Liver (tissue), 9 donors: ENCODE data around the gene KIRREL3. TPM values are rescaled to one million over a fixed set of nuclear protein-coding genes. Genes with fewer than 3 reads are reported as not detected.

Experiments used
- DNase-seq: peaks from one replicate; pipeline ENCODE4 v3.0.0-alpha.2; 2017; ENCODE audit warnings: low spot score
- H3K27ac ChIP-seq, 2 donors: one replicate each; pipeline ENCODE4 v1.7.0; 2013; ENCODE audit warnings: inconsistent platforms in 2 of 2, low read length in 2 of 2, control low read depth in 1 of 2, low read depth in 1 of 2, mild to moderate bottlenecking in 1 of 2
- H3K27me3 ChIP-seq, 4 donors: one replicate each; pipeline versions ENCODE4 v1.6.1 to v1.7.0; 2013; ENCODE audit warnings: low read length in 3 of 4, inconsistent platforms in 1 of 4, mild to moderate bottlenecking in 1 of 4, moderate library complexity in 1 of 4; ENCODE audit not compliant: control insufficient read depth in 4 of 4, insufficient read depth in 4 of 4
- H3K36me3 ChIP-seq, 4 donors: one replicate each; pipeline versions ENCODE4 v1.6.1 to v1.7.0; 2013; ENCODE audit warnings: low read length in 3 of 4, mild to moderate bottlenecking in 3 of 4, low read depth in 1 of 4, moderate library complexity in 1 of 4; ENCODE audit not compliant: control insufficient read depth in 4 of 4, insufficient read depth in 3 of 4
- H3K4me1 ChIP-seq, 4 donors: one replicate each; pipeline versions ENCODE4 v1.6.1 to v1.7.0; 2013; ENCODE audit warnings: low read length in 3 of 4, mild to moderate bottlenecking in 3 of 4, moderate library complexity in 1 of 4; ENCODE audit not compliant: control insufficient read depth in 4 of 4, insufficient read depth in 4 of 4
- H3K4me3 ChIP-seq, 3 donors: one replicate each; pipeline versions ENCODE4 v1.6.1 to v1.7.0; 2013; ENCODE audit warnings: low read length in 3 of 3, control low read depth in 1 of 3, low read depth in 1 of 3, mild to moderate bottlenecking in 1 of 3
- H3K9ac ChIP-seq, 2 donors: one replicate each; pipeline ENCODE4 v1.7.0; 2013; ENCODE audit warnings: low read length in 2 of 2, mild to moderate bottlenecking in 2 of 2, moderate library complexity in 2 of 2, control low read depth in 1 of 2, low read depth in 1 of 2
- H3K9me3 ChIP-seq, 4 donors: one replicate each; pipeline versions ENCODE4 v1.6.1 to v1.7.0; 2013; ENCODE audit warnings: low read length in 3 of 4; ENCODE audit not compliant: control insufficient read depth in 4 of 4
- ATF3 ChIP-seq: IDR thresholded peaks from 2 replicates; pipeline ENCODE4 v1.6.1; 2016; ENCODE audit warnings: antibody characterized with exemption
- CTCF ChIP-seq: fragments of 150-350 bp; IDR thresholded peaks from 2 replicates; pipeline ENCODE4 v1.5.1; 2017; ENCODE audit warnings: improper control_type of control experiment, low read depth, low read length; ENCODE audit not compliant: missing input control
- EGR1 ChIP-seq, 2 donors: IDR thresholded peaks; 2 replicates each; pipeline ENCODE4 v1.6.1; 2016 to 2018; ENCODE audit warnings: antibody characterized with exemption in 2 of 2, low read depth in 2 of 2
- FOXA1 ChIP-seq: IDR thresholded peaks from 2 replicates; pipeline ENCODE4 v1.6.1; 2016; ENCODE audit warnings: antibody characterized with exemption
- FOXA2 ChIP-seq: IDR thresholded peaks from 2 replicates; pipeline ENCODE4 v1.6.1; 2016; ENCODE audit warnings: antibody characterized with exemption
- GABPA ChIP-seq, 2 donors: IDR thresholded peaks in 1 of 2; conservative IDR thresholded peaks in 1 of 2; 2 replicates each; pipeline ENCODE4 v1.6.1; 2016; ENCODE audit warnings: antibody characterized with exemption in 2 of 2, mild to moderate bottlenecking in 1 of 2, moderate library complexity in 1 of 2
- HNF4A ChIP-seq, 2 donors: conservative IDR thresholded peaks; 2 replicates each; pipeline ENCODE4 v1.6.1; 2016; ENCODE audit warnings: antibody characterized with exemption in 2 of 2, mild to moderate bottlenecking in 2 of 2
- HNF4G ChIP-seq: IDR thresholded peaks from 2 replicates; pipeline ENCODE4 v1.6.1; 2016; ENCODE audit warnings: antibody characterized with exemption
- JUND ChIP-seq, 2 donors: IDR thresholded peaks; 2 replicates each; pipeline ENCODE4 v1.6.1; 2016; ENCODE audit warnings: antibody characterized with exemption in 2 of 2
- MAX ChIP-seq: IDR thresholded peaks from 2 replicates; pipeline ENCODE4 v1.6.1; 2016; ENCODE audit warnings: antibody characterized with exemption
- NR2F2 ChIP-seq: IDR thresholded peaks from 2 replicates; pipeline ENCODE4 v1.6.1; 2016; ENCODE audit warnings: antibody characterized with exemption
- RAD21 ChIP-seq, 2 donors: IDR thresholded peaks; 2 replicates each; pipeline ENCODE4 v1.6.1; 2016; ENCODE audit warnings: antibody characterized with exemption in 2 of 2, mild to moderate bottlenecking in 2 of 2
- REST ChIP-seq: IDR thresholded peaks from 2 replicates; pipeline ENCODE4 v1.6.1; 2016; ENCODE audit warnings: antibody characterized with exemption, mild to moderate bottlenecking
- RXRA ChIP-seq, 2 donors: IDR thresholded peaks; 2 replicates each; pipeline ENCODE4 v1.6.1; 2017 to 2018; ENCODE audit warnings: antibody characterized with exemption in 2 of 2, mild to moderate bottlenecking in 1 of 2
- SP1 ChIP-seq: IDR thresholded peaks from 2 replicates; pipeline ENCODE4 v1.6.1; 2018; ENCODE audit warnings: antibody characterized with exemption, mild to moderate bottlenecking
- TAF1 ChIP-seq: conservative IDR thresholded peaks from 2 replicates; pipeline ENCODE4 v1.6.1; 2016; ENCODE audit warnings: antibody characterized with exemption, mild to moderate bottlenecking
- YY1 ChIP-seq: IDR thresholded peaks from 2 replicates; pipeline ENCODE4 v1.6.1; 2016; ENCODE audit warnings: antibody characterized with exemption, mild to moderate bottlenecking
- ZBTB33 ChIP-seq: IDR thresholded peaks from 2 replicates; pipeline ENCODE4 v1.6.1; 2016; ENCODE audit warnings: antibody characterized with exemption
- WGBS: extraction: QIAGEN DNeasy Blood & Tissue Kit; methylation state at CpG from one replicate; pipeline ENCODE4 v1.1.7; 2013; 5-methylcytosine and 5-hydroxymethylcytosine counted together
- polyA plus RNA-seq, 2 donors: library from polyadenylated mRNA; stranded (reverse) in 1 of 2; unstranded in 1 of 2; fragments of 200-250 nt in 1 of 2; fragments of >200 nt in 1 of 2; fragmentation: Nextera tagmentation in 1 of 2; extraction: Ambion mirVana in 1 of 2; gene quantifications; one replicate each; pipeline versions ENCODE4 v1.2.1 to v1.2.3, GENCODE V29; 2013 to 2015
- total RNA-seq, 2 donors: library from RNA; depleted of rRNA; stranded (reverse); fragments of >200 nt; gene quantifications; one replicate each; pipeline ENCODE4 v1.2.3, GENCODE V29; 2014
- donor health status: healthy.
- donor health status: healthy.
- donor health status: healthy.
- donor health status: healthy.
- donor health status: healthy.

The KIRREL3 gene
- total and polyA plus RNA-seq, 4 donors = 0.03 to 0.29 (median 0.08) TPM; not detected in 1

GRCh38 chr11:126507646-126508045, 492.9 kb downstream of the KIRREL3 start:
- Histone ChIP-seq H3K27me3 (peaks cover 0 to 12% (median 0%) of the 10 kb centered on the region in 4 donors), H3K9ac (no peak overlapping the region), H3K27ac (no peak overlapping the region), H3K9me3 (peaks cover 1 to 8% (median 4%) of the 10 kb centered on the region in 4 donors), H3K4me1 (no peaks in the 10 kb centered on the region), H3K36me3 (no peaks in the 10 kb centered on the region), H3K4me3 (no peak overlapping the region)
- TF ChIP-seq YY1 (no peak), RAD21 (IDR thresholded peaks at IDR 0.05) (no peak), TAF1 (no peak), HNF4G (no peak), RXRA (IDR thresholded peaks at IDR 0.05) (no peak), GABPA (IDR thresholded peaks at IDR 0.05 in 1 of 2, conservative IDR thresholded peaks at IDR 0.05 in 1 of 2) (no peak), EGR1 (IDR thresholded peaks at IDR 0.05; ENCODE audit: low read depth in 2 of 2) (no peak), ATF3 (no peak)
- WGBS = 54% methylated on average over 8 of the region's 8 CpGs
- DNase-seq = no peak

- Histone ChIP-seq H3K9me3 (peaks cover 1 to 8% (median 4%) of the 10 kb centered on the region in 4 donors), H3K36me3 (no peaks in the 10 kb centered on the region), H3K27ac (no peak overlapping the region), H3K4me3 (no peak overlapping the region), H3K4me1 (no peaks in the 10 kb centered on the region), H3K27me3 (peaks cover 0 to 13% (median 0%) of the 10 kb centered on the region in 4 donors), H3K9ac (no peak overlapping the region)
- no peak for DNase-seq
- 81% methylated on average over 4 of the region's 4 CpGs for WGBS
- TF ChIP-seq HNF4A (conservative IDR thresholded peaks at IDR 0.05) (no peak), ZBTB33 (no peak), SP1 (no peak), MAX (no peak), EGR1 (IDR thresholded peaks at IDR 0.05; ENCODE audit: low read depth in 2 of 2) (no peak), RAD21 (IDR thresholded peaks at IDR 0.05) (no peak), RXRA (IDR thresholded peaks at IDR 0.05) (no peak), TAF1 (no peak), YY1 (no peak), FOXA1 (no peak), NR2F2 (no peak), REST (no peak), FOXA2 (no peak), CTCF (no peak), ATF3 (no peak), JUND (IDR thresholded peaks at IDR 0.05) (no peak)
Measured at GRCh38 chr11:126506789-126507188, 493.8 kb downstream of the KIRREL3 start.
